Measurements from ENCODE around the gene TRIM25. TPM values are rescaled to one million over a fixed set of nuclear protein-coding genes. Genes with fewer than 3 reads are reported as not detected.

The TRIM25 gene
- polyA plus RNA-seq, 1 of the 3 experiments (the other 2 are of a cell fraction): 17.1 TPM

DNA sequence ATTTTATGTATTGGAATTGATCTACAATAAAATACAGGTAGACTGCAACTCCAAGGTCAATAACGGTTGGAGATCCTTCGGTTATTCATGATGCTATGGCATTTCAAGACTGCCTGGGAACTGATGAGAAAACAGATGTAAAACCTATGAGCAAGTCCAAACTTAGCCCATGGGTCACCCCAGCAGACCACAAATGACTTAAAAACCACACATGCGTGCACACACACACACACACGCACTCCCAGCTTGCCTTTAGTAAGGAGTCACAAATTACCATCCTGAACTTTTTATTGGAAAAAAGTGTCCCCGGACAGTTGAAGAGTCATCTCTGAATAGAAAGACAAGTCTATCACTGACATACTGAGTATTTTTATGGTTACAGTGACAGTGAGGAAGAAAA, 26.7 kb downstream of the TRIM25 start:
- Histone ChIP-seq H3K27me3 (ENCODE audit: insufficient read depth) (no peaks in the 10 kb centered on the region), H4K20me1 (ENCODE audit: insufficient read depth) (no peaks in the 10 kb centered on the region), H3K27ac (ENCODE audit: low read depth in 2 of 2, low read length in 1 of 2) (no peak overlapping the region), H3F3A (replicated peaks; ENCODE audit: insufficient read depth) (no peaks in the 10 kb centered on the region), H3K9ac (no peak overlapping the region), H3K4me2 (no peak overlapping the region), H3K4me3 (ENCODE audit: low read depth in 2 of 2, low read length in 1 of 2) (no peak overlapping the region), H3K9me3 (no peaks in the 10 kb centered on the region; the same call in 1 of the 2 replicates), H3K79me2 (ENCODE audit: insufficient read depth) (no peaks in the 10 kb centered on the region), H3K36me3 (replicated peaks in 1 of 2; ENCODE audit: control insufficient read depth in 1 of 2, insufficient read depth in 2 of 2, low read length in 1 of 2) (peaks cover 28 to 34% of the 10 kb centered on the region in 2 experiments), H3K9me2 (no peaks in the 10 kb centered on the region), H3K4me1 (ENCODE audit: control insufficient read depth in 1 of 2, insufficient read depth in 2 of 2, low read depth in 1 of 2, low read length in 1 of 2) (no peaks in the 10 kb centered on the region), H2AFZ (ENCODE audit: low read depth) (no peak overlapping the region)
- TF ChIP-seq MXI1 (IDR thresholded peaks at IDR 0.05; ENCODE audit: low read depth, low read length) (no peak), EP300 (IDR thresholded peaks at IDR 0.05; ENCODE audit: borderline replicate concordance in 1 of 2, low read depth in 1 of 2, low read length in 1 of 2) (no peak), TEAD4 (IDR thresholded peaks at IDR 0.05; ENCODE audit: borderline replicate concordance, insufficient read depth) (no peak), GATA2 (CRISPR knock-in tag; IDR thresholded peaks at IDR 0.05) (no peak), MEF2A (IDR thresholded peaks at IDR 0.05; ENCODE audit: borderline replicate concordance, low read depth) (no peak), USF2 (IDR thresholded peaks at IDR 0.05; ENCODE audit: borderline replicate concordance, low read depth, low read length) (no peak), SIN3A (IDR thresholded peaks at IDR 0.05; ENCODE audit: borderline replicate concordance, low read depth, low read length) (no peak), NFIC (IDR thresholded peaks at IDR 0.05; ENCODE audit: borderline replicate concordance) (no peak), POLR2AphosphoS5 (IDR thresholded peaks at IDR 0.05; ENCODE audit: low read depth, low read length) (no peak)
- TF ChIP-seq, protein P1, sequence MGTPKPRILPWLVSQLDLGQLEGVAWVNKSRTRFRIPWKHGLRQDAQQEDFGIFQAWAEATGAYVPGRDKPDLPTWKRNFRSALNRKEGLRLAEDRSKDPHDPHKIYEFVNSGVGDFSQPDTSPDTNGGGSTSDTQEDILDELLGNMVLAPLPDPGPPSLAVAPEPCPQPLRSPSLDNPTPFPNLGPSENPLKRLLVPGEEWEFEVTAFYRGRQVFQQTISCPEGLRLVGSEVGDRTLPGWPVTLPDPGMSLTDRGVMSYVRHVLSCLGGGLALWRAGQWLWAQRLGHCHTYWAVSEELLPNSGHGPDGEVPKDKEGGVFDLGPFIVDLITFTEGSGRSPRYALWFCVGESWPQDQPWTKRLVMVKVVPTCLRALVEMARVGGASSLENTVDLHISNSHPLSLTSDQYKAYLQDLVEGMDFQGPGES (IDR thresholded peaks at IDR 0.05; ENCODE audit: low read depth, low read length): no peak
- 96% methylated on average over 5 of the region's 5 CpGs for WGBS (ENCODE audit: low lambda C conversion rate)
- DNase-seq: no peak
- CTCF ChIA-PET: interaction anchor here (1.3 kb wide), 1 partner anchor 24 kb away, joined by 3 read pairs; no protein-coding TSS in a partner anchor
- POLR2A ChIA-PET: no interaction called here

GRCh38 chr17:56886288-56886731, 27.5 kb downstream of the TRIM25 start:
- no peak for DNase-seq
- Histone ChIP-seq H2AFZ (ENCODE audit: low read depth) (no peak overlapping the region), H3K4me2 (no peak overlapping the region), H3K79me2 (ENCODE audit: insufficient read depth) (no peaks in the 10 kb centered on the region), H3K27me3 (ENCODE audit: insufficient read depth) (no peaks in the 10 kb centered on the region), H3K9me2 (no peaks in the 10 kb centered on the region), H3K9me3 (no peaks in the 10 kb centered on the region; the same call in 1 of the 2 replicates), H3K4me1 (ENCODE audit: control insufficient read depth in 1 of 2, insufficient read depth in 2 of 2, low read depth in 1 of 2, low read length in 1 of 2) (no peaks in the 10 kb centered on the region), H4K20me1 (ENCODE audit: insufficient read depth) (no peaks in the 10 kb centered on the region), H3K27ac (ENCODE audit: low read depth in 2 of 2, low read length in 1 of 2) (no peak overlapping the region), H3F3A (replicated peaks; ENCODE audit: insufficient read depth) (no peaks in the 10 kb centered on the region), H3K4me3 (ENCODE audit: low read depth in 2 of 2, low read length in 1 of 2) (no peak overlapping the region), H3K9ac (no peak overlapping the region), H3K36me3 (replicated peaks in 1 of 2; ENCODE audit: control insufficient read depth in 1 of 2, insufficient read depth in 2 of 2, low read length in 1 of 2) (peaks cover 20 to 30% of the 10 kb centered on the region in 2 experiments)
- WGBS (ENCODE audit: low lambda C conversion rate): 92% methylated on average over 2 of the region's 2 CpGs
- ChIA-PET CTCF (interaction anchor here (1.3 kb wide), 1 partner anchor 25 kb away, joined by 3 read pairs; no protein-coding TSS in a partner anchor), POLR2A (no interaction called here)
- TF ChIP-seq SIN3A (IDR thresholded peaks at IDR 0.05; ENCODE audit: borderline replicate concordance, low read depth, low read length): no peak
- no peak for TF ChIP-seq TEAD4 (IDR thresholded peaks at IDR 0.05; ENCODE audit: borderline replicate concordance, insufficient read depth)
- TF ChIP-seq, protein P2, sequence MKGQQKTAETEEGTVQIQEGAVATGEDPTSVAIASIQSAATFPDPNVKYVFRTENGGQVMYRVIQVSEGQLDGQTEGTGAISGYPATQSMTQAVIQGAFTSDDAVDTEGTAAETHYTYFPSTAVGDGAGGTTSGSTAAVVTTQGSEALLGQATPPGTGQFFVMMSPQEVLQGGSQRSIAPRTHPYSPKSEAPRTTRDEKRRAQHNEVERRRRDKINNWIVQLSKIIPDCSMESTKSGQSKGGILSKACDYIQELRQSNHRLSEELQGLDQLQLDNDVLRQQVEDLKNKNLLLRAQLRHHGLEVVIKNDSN (IDR thresholded peaks at IDR 0.05; ENCODE audit: borderline replicate concordance, low read depth): no peak
- TF ChIP-seq EP300 (IDR thresholded peaks at IDR 0.05; ENCODE audit: borderline replicate concordance in 1 of 2, low read depth in 1 of 2, low read length in 1 of 2): no peak
- TF ChIP-seq RXRA (IDR thresholded peaks at IDR 0.05; ENCODE audit: borderline replicate concordance, low read depth): no peak
- no peak for TF ChIP-seq TCF12 (IDR thresholded peaks at IDR 0.05)
- TF ChIP-seq RAD21 (IDR thresholded peaks at IDR 0.05; ENCODE audit: low read length): no peak
- TF ChIP-seq YY1 (IDR thresholded peaks at IDR 0.05; ENCODE audit: low read depth): no peak
- no peak for TF ChIP-seq USF2 (IDR thresholded peaks at IDR 0.05; ENCODE audit: borderline replicate concordance, low read depth, low read length)
- no peak for TF ChIP-seq CHD2 (IDR thresholded peaks at IDR 0.05; ENCODE audit: low read length, partially characterized antibody)
- no peak for TF ChIP-seq NFIC (IDR thresholded peaks at IDR 0.05; ENCODE audit: borderline replicate concordance)
- TF ChIP-seq GABPA (IDR thresholded peaks at IDR 0.05; ENCODE audit: low read depth): no peak
- no peak for TF ChIP-seq JUND (IDR thresholded peaks at IDR 0.05)
- no peak for TF ChIP-seq FOXJ3 (CRISPR knock-in tag; IDR thresholded peaks at IDR 0.05)
- TF ChIP-seq RFX5 (IDR thresholded peaks at IDR 0.05; ENCODE audit: low read length): no peak
- TF ChIP-seq TAF1 (IDR thresholded peaks at IDR 0.05; ENCODE audit: borderline replicate concordance, low read depth, low read length): no peak
- TF ChIP-seq RCOR1 (IDR thresholded peaks at IDR 0.05; ENCODE audit: low read length): no peak
- TF ChIP-seq, protein P3, sequence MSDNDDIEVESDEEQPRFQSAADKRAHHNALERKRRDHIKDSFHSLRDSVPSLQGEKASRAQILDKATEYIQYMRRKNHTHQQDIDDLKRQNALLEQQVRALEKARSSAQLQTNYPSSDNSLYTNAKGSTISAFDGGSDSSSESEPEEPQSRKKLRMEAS (IDR thresholded peaks at IDR 0.05; ENCODE audit: low read depth): no peak
